Right renal pelvis (tissue), 4 donors: ENCODE measurements around the gene DCTN3. TPM values are rescaled to one million over a fixed set of nuclear protein-coding genes. Genes with fewer than 3 reads are reported as not detected.
"Not testable (repeated sequence)": the region's sequence is repeated elsewhere in the genome, so short reads cannot be mapped to it uniquely, and the experiment has no call there.

Source experiments
- DNase-seq, 4 donors: peaks; one replicate each; pipeline ENCODE4 v3.0.0-alpha.2; 2013; ENCODE audit warnings: low read depth in 4 of 4, low spot score in 3 of 4, missing footprints in 1 of 4
- polyA plus RNA-seq, 4 donors: library from polyadenylated mRNA; unstranded; fragments of 120-200 nt; gene quantifications; one replicate each; pipeline ENCODE4 v1.2.1, GENCODE V29; 2013; ENCODE audit not compliant: insufficient read length in 4 of 4

Gene DCTN3
- polyA plus RNA-seq, 4 donors = 95.5 to 108 (median 99.3) TPM

DNA sequence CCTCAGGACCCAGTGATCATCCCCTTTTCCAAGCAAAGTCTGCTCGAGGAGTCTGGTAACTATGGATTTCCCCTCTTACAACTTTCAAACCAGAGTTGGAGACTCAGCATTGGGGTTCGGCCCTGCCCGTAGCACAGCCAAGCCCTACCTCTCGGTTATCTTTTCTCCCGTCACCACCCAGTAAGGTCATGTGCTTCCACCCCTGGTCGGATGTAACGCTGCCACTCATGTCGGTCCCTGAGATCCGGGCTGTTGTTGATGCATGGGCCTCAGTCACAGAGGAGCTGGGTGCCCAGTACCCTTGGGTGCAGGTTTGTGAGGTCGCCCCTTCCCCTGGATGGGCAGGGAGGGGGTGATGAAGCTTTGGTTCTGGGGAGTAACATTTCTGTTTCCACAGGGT lies 27.4 kb upstream of the DCTN3 start:
- DNase-seq = no peak

DNA sequence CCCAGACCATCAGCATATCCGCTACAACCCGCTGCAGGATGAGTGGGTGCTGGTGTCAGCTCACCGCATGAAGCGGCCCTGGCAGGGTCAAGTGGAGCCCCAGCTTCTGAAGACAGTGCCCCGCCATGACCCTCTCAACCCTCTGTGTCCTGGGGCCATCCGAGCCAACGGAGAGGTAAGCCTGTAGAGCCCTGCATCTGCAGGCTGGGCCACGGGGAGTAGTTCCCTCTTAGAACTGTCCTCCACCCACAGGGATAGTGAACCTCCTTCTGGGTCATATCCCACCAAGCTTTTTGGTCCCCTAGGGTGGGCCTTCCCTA lies 26.7 kb upstream of the DCTN3 start:
- no peak for DNase-seq

- peak in 3 of 4 donors; percentile 79 to 86 (median 85) for DNase-seq
Observed at GRCh38 chr9:34646211-34647083, 26.2 kb upstream of the DCTN3 start, which contains the start of gene GALT. Gene GALT (plus strand): TSS chr9:34646675. CDS start chr9:34646705, 30 bp downstream.

DNA sequence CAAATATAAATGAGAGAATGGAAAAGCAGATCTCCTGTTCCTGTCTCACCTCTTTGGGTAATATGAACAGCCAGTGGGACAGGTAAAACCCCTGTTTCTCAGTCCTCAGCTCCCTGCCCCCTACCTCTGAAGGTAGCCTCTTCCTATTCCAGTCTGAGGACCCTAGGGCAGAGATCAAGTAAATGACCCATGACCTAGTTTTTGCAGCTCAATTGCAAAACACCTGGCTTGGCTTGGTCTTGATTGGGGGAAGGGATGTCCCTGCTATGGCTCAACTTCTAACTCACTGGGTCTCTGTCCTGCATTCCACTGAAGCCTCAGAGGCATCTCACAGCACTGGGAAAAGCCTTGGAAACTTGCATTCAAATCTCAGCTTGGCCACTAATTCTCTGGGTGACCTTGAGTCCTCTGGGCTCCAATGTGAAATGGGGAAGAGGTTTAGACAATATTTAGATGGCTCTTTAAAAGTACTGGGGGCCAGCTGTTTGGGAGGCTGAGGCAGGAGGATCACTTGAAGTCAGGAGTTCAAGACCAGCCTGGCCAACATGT lies 24.5 kb upstream of the DCTN3 start:
- no peak for DNase-seq

DNA sequence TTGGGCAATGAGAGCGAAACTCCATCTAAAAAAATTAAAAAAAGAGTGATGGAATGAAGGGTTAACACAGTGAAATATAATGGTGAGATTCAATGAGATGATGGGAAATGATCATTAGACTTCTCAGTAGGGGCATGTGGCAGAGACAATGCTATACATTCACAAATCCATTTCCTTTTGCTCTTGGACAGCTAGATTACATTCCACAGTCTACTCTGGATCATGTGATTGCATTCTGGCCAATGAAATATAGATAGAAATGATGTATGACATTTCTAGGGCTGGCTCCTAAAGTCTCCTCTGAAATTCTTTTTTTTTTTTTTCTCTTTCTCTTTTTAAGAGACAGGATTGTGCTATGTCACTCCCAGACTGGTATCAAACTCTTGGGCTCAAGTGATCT lies 22.4 kb upstream of the DCTN3 start:
- DNase-seq = no peak

GRCh38 chr9:34639322-34639721 lies 19.0 kb upstream of the DCTN3 start:
- DNase-seq = not testable (repeated sequence)

DNA sequence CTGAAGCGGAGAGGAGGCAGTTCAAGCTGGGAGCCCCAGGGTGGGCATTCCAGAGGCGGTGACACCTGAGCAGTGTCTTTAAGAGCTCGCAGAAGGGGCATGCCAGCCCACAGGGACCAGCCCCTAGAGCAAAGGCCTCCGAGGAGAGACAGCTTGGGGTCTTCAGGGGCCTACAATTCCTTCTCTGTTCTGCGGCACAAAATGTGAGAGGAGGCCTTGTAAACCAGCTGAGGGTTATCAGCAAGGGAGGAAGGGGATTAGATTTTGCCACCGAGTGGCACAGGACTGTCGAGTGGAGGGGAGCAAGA lies 17.8 kb upstream of the DCTN3 start:
- DNase-seq = no peak

DNA sequence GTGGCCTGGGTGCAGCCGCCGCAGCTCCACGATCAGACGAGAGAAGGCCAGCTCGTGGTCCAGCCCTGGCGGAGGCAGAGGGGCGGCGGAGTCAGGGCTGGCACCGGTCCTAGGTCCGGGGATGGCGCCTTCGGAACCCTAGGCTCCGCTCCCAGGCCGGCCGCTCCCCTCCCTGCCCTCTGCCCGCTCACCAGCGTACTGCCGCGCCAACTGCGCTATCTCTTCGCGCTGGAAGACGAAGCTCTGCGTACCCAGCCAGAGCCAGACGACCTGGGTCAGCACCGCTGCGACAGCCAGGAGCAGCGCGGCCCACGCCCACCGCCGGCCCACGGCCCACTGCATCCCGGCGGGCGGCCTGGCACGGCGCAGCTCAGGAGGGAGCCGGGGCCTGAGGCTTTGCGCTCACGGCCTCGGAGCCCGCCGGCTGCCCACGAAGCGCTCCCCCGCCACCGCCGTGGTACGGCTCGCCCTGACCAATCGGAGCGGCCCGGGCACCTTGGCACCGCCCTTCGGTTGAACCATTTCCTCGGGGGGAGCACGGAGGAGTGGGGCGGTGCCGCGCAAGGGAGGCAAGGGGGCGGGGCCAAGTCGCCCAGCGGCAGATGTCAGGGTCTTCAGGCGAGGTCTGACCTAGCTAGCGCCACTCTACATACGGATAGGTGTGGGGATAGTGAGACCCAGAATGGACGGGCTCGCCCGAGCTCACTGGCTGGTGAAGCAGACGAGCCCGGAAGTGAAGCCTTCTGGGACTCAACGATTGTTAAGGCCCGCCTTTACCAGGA lies 17.3 kb upstream of the DCTN3 start, which contains the start of gene SIGMAR1:
TSS of gene SIGMAR1 (minus strand) at position 432 of the 782 bp plus-strand sequence. CDS start at position 342, 90 bp downstream.
- DNase-seq = peak; percentile 84 to 87 (median 85)

DNA sequence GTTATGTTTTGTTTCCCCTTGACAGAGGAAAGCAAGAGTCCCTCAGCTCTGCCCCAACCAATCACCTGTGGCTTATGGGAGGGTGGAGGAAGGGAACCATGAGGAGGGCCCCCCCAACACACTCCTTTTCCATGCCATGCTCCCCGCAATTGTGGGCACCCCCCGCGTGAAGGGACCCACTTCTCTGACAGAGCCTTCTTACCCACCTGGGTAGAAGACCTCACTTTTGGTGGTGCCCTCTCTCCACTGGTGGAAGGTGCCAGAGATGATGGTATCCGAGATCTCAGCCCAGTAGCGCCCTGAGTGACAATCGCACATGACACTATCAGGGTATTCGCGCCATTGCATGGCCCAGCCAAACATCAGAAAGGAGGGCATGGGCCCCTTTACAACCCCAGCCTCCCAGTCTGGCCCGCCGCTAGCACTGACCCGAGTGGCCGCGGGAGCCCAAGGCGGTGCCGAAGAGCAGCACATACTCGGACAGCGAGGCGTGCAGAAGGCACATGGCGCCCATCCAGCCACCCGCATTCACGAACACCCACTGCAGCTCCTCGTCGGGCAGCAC lies 16.6 kb upstream of the DCTN3 start:
- no peak for DNase-seq

DNA sequence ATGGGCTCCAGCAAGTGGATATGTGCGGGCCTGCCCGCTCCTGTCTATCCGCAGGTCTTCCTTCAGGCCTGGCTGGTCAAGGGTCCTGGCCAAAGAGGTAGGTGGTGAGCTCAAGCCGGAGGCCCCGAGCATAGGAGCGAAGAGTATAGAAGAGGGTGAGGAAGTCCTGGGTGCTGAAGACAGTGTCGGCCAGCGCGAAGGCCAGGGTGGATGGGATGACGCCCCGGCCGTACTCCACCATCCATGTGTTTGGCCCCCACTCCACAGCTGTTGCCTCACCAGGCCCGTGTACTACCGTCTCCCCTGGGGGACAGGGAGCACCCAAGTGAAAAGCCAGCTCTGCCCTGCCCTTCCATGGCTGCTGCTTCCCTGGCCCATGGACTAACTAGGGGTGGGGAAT lies 15.3 kb upstream of the DCTN3 start:
- DNase-seq = no peak

GRCh38 chr9:34634551-34635248 lies 14.4 kb upstream of the DCTN3 start:
- no peak for DNase-seq

- DNase-seq = no peak
Observed at GRCh38 chr9:34633851-34634550, 13.7 kb upstream of the DCTN3 start.

- DNase-seq = no peak
Observed at GRCh38 chr9:34633166-34633565, 12.9 kb upstream of the DCTN3 start.

DNA sequence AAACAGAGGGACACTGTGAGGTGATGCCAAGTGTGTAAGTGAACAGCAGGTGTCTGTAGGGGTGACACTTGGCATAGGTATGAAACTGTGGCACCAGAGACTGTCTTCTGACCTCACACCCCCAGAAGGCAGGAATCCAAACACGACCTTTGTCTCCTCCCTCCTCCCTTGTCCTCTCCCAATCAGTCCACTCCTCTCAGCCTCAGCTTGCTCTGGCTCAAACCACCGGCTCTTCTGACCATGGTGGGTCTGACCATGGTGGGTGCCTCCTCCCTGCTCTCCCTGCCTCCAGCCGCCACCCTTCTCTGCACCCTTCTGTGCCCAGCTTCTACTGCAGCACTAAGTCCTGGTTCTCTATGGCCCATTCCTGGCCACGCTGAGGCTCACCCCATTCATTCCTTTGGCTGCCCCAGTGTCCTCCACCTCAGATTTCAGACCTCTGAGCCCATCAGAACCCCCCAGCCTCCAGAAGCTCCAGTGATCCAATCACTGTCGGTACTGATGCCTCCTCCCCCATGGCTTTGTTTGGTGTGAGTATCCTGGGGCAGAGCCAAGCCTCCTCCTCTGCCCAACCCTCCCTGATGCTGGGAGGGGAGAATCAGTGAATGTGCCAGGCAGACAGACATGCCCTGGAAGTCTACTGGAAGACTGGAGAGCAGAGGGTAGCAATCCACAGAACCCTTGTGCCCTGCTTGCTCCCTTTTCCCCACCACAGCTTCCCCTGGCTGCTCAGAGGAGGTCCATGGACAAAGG lies 10.3 kb upstream of the DCTN3 start:
- DNase-seq = no peak

DNA sequence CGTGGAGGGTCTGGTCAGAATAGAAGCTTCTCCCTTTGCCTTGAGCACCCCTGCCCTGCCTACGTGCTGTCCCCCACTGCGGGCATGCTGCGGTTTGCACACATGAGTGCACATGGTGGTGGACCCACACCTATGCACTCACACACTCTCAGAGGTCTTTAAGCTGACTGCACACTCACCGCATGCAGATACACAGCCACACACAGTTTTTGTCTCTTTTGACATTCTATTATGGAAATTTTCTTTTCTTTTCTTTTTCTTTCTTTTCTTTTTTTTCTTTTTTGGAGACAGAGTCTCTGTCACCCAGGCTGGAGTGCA lies 9.2 kb upstream of the DCTN3 start:
- no peak for DNase-seq

GRCh38 chr9:34628656-34629490 lies 8.6 kb upstream of the DCTN3 start, which contains the start of gene ARID3C:
Gene ARID3C (minus strand): TSS chr9:34629066. CDS start chr9:34628014, 1,052 bp downstream.
- DNase-seq = no peak

DNA sequence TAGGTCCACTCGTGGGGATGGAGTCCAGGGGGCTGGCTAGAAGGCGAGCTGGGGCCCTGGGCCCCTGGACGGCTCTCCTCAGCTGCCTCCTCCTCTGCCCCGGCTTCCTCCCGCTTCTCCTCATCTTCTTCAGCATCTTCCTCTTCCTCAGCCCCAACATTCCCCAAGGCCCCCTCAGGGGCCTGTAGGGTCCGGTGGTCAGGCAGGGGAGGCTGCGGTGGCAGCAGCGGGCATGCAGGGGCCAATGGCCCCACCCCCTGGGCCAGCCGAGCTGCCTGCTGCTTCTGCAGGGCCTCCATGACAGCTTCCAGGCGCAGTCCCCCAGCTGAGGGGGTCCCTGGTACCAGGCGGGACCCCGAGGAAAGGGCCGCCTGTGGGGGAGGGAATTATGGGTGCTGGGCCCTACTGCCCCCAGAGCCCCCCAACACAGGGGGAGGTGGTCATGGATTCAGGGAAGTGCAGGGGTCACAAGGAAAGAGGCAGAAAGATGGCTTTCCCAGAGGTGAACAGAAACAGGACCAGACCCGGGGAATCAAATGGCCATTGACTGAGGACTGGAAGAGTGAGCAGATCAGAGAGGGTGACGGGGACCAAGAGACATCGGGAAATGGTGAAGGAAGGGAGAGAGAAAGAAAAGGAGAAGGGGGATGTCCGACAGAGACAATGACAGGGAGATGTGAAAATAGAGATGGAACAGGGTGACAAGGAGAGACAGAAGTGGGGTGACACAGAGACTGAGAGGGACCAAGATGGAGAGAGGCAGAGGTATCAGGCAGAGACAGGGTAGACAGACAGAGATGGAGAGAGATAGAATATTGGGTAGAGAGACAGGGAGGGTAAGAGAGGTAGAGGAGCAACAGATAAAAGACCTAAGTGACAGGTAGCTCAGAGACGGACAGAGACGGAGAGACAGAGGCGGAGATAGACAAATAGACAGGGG lies 7.7 kb upstream of the DCTN3 start:
- no peak for DNase-seq

DNA sequence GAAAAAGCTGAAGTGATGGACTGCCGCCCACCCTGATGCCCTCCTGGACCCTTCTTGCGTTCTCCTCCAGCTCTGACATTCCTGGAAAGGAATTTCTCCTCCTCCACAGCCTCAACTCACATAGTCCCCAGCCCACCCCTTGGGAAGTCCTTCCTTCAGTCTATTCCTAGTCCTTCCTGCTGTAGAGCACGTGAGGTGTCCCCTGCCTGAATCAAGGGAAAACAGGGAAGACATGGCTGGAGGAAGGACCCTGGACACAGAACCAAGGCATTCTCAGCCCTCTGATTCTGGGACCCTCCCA lies 4.8 kb upstream of the DCTN3 start:
- no peak for DNase-seq
